Astrocyte of the spinal cord (primary cell): Measurements from ENCODE around the gene RNLS.

Source experiments
- DNase-seq: peaks from one replicate; pipeline ENCODE4 v3.0.0; 2011; ENCODE audit warnings: low read depth, low spot score
- H3K4me3 ChIP-seq: 2 replicates; pipeline ENCODE4 v1.5.1; 2011; ENCODE audit warnings: low read depth, mild to moderate bottlenecking, low read length, moderate library complexity
- CTCF ChIP-seq: IDR thresholded peaks from 2 replicates; pipeline ENCODE4 v1.5.1; 2012; ENCODE audit warnings: low read depth, mild to moderate bottlenecking, low read length, inconsistent platforms
- in situ Hi-C: cut with HindIII; loops from 2 replicates; pipeline ENCODE4 v1.10.0; 2017; ENCODE audit warnings: low sequenced_read_pairs

RNLS gene

GRCh38 chr10:88386821-88387773, 196.0 kb downstream of the RNLS start:
- TF ChIP-seq CTCF = no peak
- in situ Hi-C loops = no loop called here
- H3K4me3 ChIP-seq = no peak overlapping the region
- DNase-seq = peak; percentile 85

- in situ Hi-C loops = no loop called here
- H3K4me3 ChIP-seq = no peak overlapping the region
- DNase-seq = peak; percentile 10
- no peak for TF ChIP-seq CTCF
Measured at GRCh38 chr10:88386204-88386788, 196.8 kb downstream of the RNLS start.

- no peak overlapping the region for H3K4me3 ChIP-seq
- DNase-seq = no peak
- in situ Hi-C loops = no loop called here
- no peak for TF ChIP-seq CTCF
Measured at GRCh38 chr10:88385601-88386203, 197.4 kb downstream of the RNLS start.

- no peak overlapping the region for H3K4me3 ChIP-seq
- no peak for DNase-seq
- in situ Hi-C loops = no loop called here
- TF ChIP-seq CTCF = no peak
Measured at GRCh38 chr10:88383276-88383675, 199.8 kb downstream of the RNLS start.

- DNase-seq = no peak
- no peak for TF ChIP-seq CTCF
- in situ Hi-C loops = no loop called here
- no peak overlapping the region for H3K4me3 ChIP-seq
Measured at GRCh38 chr10:88382699-88383098, 200.4 kb downstream of the RNLS start.

- no peak for TF ChIP-seq CTCF
- peak; percentile 60 for DNase-seq
- H3K4me3 ChIP-seq = no peak overlapping the region
- in situ Hi-C loops = no loop called here
Measured at GRCh38 chr10:88379575-88379974, 203.5 kb downstream of the RNLS start.
